B cell (primary cell): Measurements from ENCODE around the gene KRT4. TPM values are rescaled to one million over a fixed set of nuclear protein-coding genes. Genes with fewer than 3 reads are reported as not detected.

Experiments used
- ATAC-seq: fragments of 200-7000 bp; cut with Tn5 transposase; one replicate; pipeline ENCODE4 v1.10.0; 2021; ENCODE audit warnings: low read depth, mild to moderate bottlenecking, moderate number of reproducible peaks, moderate library complexity
- CTCF ChIA-PET: fragments of 350-600 bp; sonication (Branson Sonifier 250); formaldehyde crosslinking; loops from one replicate; lab custom pipeline; 2021; ENCODE audit warnings: antibody characterized with exemption, inconsistent platforms; lab: Charles Lee
- POLR2A ChIA-PET: fragments of 350-600 bp; sonication (Branson Sonifier 250); formaldehyde crosslinking; loops from one replicate; lab custom pipeline; 2021; ENCODE audit warnings: antibody characterized with exemption; lab: Charles Lee
- DNase-seq: peaks from one replicate; pipeline ENCODE4 v3.0.0; 2013
- H2AFZ ChIP-seq: 2 replicates; pipeline ENCODE4 v1.6.1; 2012; ENCODE audit warnings: mild to moderate bottlenecking, low read depth, low read length; ENCODE audit not compliant: insufficient read depth, poor library complexity, severe bottlenecking
- H3K27ac ChIP-seq, 2 donors: 1 replicate in 1 of 2; 2 replicates in 1 of 2; pipeline ENCODE4 v1.5.1; 2012 to 2013; ENCODE audit warnings: low read length in 2 of 2, mild to moderate bottlenecking in 2 of 2, moderate library complexity in 1 of 2
- H3K27me3 ChIP-seq, 4 experiments: fragments of 200-600 bp in 1 of 4; sonication (generic) in 1 of 4; replicated peaks in 1 of 4; 1 replicate in 2 of 4; 2 replicates in 2 of 4; pipeline versions ENCODE4 v1.6.1 to v1.7.0; 2013 to 2016; ENCODE audit warnings: low read length in 3 of 4, mild to moderate bottlenecking in 2 of 4, mixed read lengths in 1 of 4, moderate library complexity in 1 of 4; ENCODE audit not compliant: insufficient read depth in 4 of 4, control insufficient read depth in 3 of 4; ENCODE audit errors: control extremely low read depth in 1 of 4
- H3K36me3 ChIP-seq, 2 experiments: replicated peaks in 1 of 2; 1 replicate in 1 of 2; 2 replicates in 1 of 2; pipeline versions ENCODE4 v1.6.1 to v1.7.1; 2013; ENCODE audit warnings: low read length in 1 of 2; ENCODE audit not compliant: insufficient read depth in 2 of 2, control insufficient read depth in 1 of 2; ENCODE audit errors: control extremely low read depth in 1 of 2, extremely low read depth in 1 of 2
- H3K4me1 ChIP-seq, 2 donors: fragments of 200-600 bp in 1 of 2; sonication (generic) in 1 of 2; 1 replicate in 1 of 2; 2 replicates in 1 of 2; pipeline versions ENCODE4 v1.5.1 to v1.6.1; 2013 to 2017; ENCODE audit warnings: low read length in 2 of 2; ENCODE audit not compliant: control insufficient read depth in 2 of 2, insufficient read depth in 2 of 2
- H3K4me2 ChIP-seq: replicated peaks from 2 replicates; pipeline ENCODE3; 2012; ENCODE audit warnings: mild to moderate bottlenecking, low read depth, low read length; ENCODE audit not compliant: poor library complexity, severe bottlenecking
- H3K4me3 ChIP-seq, 5 experiments: fragments of 200-600 bp in 1 of 5; sonication (generic) in 1 of 5; 1 replicate in 3 of 5; 2 replicates in 2 of 5; pipeline versions ENCODE4 v1.5.1 to v1.7.0; 2011 to 2016; ENCODE audit warnings: low read length in 4 of 5, mild to moderate bottlenecking in 4 of 5, low read depth in 2 of 5, control low read depth in 1 of 5, moderate library complexity in 1 of 5; ENCODE audit not compliant: insufficient read depth in 1 of 5; ENCODE audit errors: control extremely low read depth in 1 of 5, extremely low read depth in 1 of 5
- H3K79me2 ChIP-seq: fragments of 200-600 bp; sonication (generic); one replicate; pipeline ENCODE4 v1.6.0; 2016; ENCODE audit warnings: low read length; ENCODE audit not compliant: control insufficient read depth, insufficient read depth
- H3K9ac ChIP-seq: fragments of 200-600 bp; sonication (generic); 2 replicates; pipeline ENCODE4 v1.6.1; 2017; ENCODE audit warnings: mild to moderate bottlenecking, low read length, moderate library complexity
- H3K9me3 ChIP-seq, 3 donors: one replicate each; pipeline versions ENCODE4 v1.6.1 to v1.7.1; 2013; ENCODE audit warnings: low read length in 2 of 3; ENCODE audit not compliant: control insufficient read depth in 2 of 3, insufficient read depth in 1 of 3; ENCODE audit errors: control extremely low read depth in 1 of 3
- H4K20me1 ChIP-seq: 2 replicates; pipeline ENCODE4 v1.6.0; 2012; ENCODE audit warnings: mild to moderate bottlenecking, low read length; ENCODE audit not compliant: insufficient read depth, control insufficient read depth, poor library complexity, severe bottlenecking
- H3K27ac Mint-ChIP-seq: one replicate; pipeline ENCODE4 v1.8.0; 2021; ENCODE audit warnings: mixed read lengths
- H3K27me3 Mint-ChIP-seq: one replicate; pipeline ENCODE4 v1.8.0; 2021; ENCODE audit warnings: mixed read lengths
- H3K4me1 Mint-ChIP-seq: one replicate; pipeline ENCODE4 v1.8.0; 2021; ENCODE audit warnings: mixed read lengths
- H3K4me3 Mint-ChIP-seq: one replicate; pipeline ENCODE4 v1.8.0; 2021; ENCODE audit warnings: mixed read lengths
- H3K9me3 Mint-ChIP-seq: one replicate; pipeline ENCODE4 v1.8.0; 2022; ENCODE audit warnings: mixed read lengths; ENCODE audit not compliant: insufficient read depth
- EZH2 ChIP-seq: IDR thresholded peaks from 2 replicates; pipeline ENCODE4 v1.6.1; 2012; ENCODE audit warnings: borderline replicate concordance, low read depth, mild to moderate bottlenecking, moderate library complexity, low read length; ENCODE audit not compliant: insufficient read depth, poor library complexity, severe bottlenecking
- WGBS: methylation state at CpG from one replicate; pipeline ENCODE4 v1.1.5; 2013; ENCODE audit warnings: missing lambda C conversion rate; ENCODE audit not compliant: insufficient coverage; 5-methylcytosine and 5-hydroxymethylcytosine counted together
- intact Hi-C: fragments of 100-400 bp; cut with micrococcal nuclease; formaldehyde crosslinking; loops from one replicate; pipeline ENCODE4 v1.10.0; 2022
- polyA plus RNA-seq: library from polyadenylated mRNA; depleted of rRNA; stranded (reverse); fragments of >200 nt; gene quantifications from 2 replicates; pipeline ENCODE4 v1.2.3, GENCODE V29; 2012
- total RNA-seq, 2 donors: library from RNA; stranded (reverse); fragments of 120-200 nt in 1 of 2; gene quantifications; 1 replicate in 1 of 2; 2 replicates in 1 of 2; pipeline versions ENCODE4 v1.2.3 to v1.2.4, GENCODE V29; 2013 to 2022
- TF ChIP-seq, protein P1 (sequence below): fragments of 200-600 bp; IDR thresholded peaks from one replicate; pipeline ENCODE4 v1.8.0; 2022; ENCODE audit warnings: antibody characterized with exemption, mild to moderate bottlenecking

Gene KRT4
- total and polyA plus RNA-seq, 2 donors (not counting 1 experiment from before 2014, with no cell fraction given), result not detected

DNA sequence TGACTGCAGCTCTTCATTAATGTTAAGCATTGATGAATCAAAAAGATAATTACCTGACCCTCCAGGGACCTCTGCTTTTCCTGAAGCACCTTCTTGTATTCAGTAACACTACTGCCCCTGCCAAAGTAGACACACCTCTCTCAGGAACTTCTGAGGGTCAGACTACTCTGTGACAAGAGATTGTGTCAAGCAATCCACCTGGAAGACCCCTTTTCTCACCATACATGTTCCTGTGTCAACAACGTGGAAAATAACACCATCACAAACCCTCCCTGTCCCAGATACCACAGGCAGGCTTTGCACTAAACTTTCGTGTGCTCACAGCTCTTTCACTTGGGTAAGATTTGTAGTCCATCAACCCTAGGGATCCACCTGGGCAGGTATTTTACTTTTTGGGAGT lies 49.9 kb downstream of the KRT4 start:
- H3K4me1 Mint-ChIP-seq, result no peaks in the 10 kb centered on the region
- ATAC-seq, result no peak
- ChIA-PET POLR2A (no interaction called here), CTCF (no interaction called here)
- Histone ChIP-seq H3K4me3 (no peak overlapping the region), H3K27ac (no peak overlapping the region), H3K9ac (no peak overlapping the region), H3K27me3 (peaks cover 0 to 11% (median 0%) of the 10 kb centered on the region in 4 experiments), H3K9me3 (peaks cover 0 to 24% (median 16%) of the 10 kb centered on the region in 3 donors), H2AFZ (no peak overlapping the region), H4K20me1 (no peaks in the 10 kb centered on the region), H3K4me2 (no peak overlapping the region), H3K4me1 (no peaks in the 10 kb centered on the region), H3K79me2 (no peaks in the 10 kb centered on the region), H3K36me3 (no peaks in the 10 kb centered on the region)
- H3K4me3 Mint-ChIP-seq, result no peak overlapping the region
- no peaks in the 10 kb centered on the region for H3K9me3 Mint-ChIP-seq
- WGBS, result 100% methylated on average over 1 of the region's 2 CpGs
- no peak overlapping the region for H3K27ac Mint-ChIP-seq
- no peak for DNase-seq
- H3K27me3 Mint-ChIP-seq, result peaks cover 6% of the 10 kb centered on the region
- TF ChIP-seq, protein P1, sequence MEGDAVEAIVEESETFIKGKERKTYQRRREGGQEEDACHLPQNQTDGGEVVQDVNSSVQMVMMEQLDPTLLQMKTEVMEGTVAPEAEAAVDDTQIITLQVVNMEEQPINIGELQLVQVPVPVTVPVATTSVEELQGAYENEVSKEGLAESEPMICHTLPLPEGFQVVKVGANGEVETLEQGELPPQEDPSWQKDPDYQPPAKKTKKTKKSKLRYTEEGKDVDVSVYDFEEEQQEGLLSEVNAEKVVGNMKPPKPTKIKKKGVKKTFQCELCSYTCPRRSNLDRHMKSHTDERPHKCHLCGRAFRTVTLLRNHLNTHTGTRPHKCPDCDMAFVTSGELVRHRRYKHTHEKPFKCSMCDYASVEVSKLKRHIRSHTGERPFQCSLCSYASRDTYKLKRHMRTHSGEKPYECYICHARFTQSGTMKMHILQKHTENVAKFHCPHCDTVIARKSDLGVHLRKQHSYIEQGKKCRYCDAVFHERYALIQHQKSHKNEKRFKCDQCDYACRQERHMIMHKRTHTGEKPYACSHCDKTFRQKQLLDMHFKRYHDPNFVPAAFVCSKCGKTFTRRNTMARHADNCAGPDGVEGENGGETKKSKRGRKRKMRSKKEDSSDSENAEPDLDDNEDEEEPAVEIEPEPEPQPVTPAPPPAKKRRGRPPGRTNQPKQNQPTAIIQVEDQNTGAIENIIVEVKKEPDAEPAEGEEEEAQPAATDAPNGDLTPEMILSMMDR, result no peak
- no peak for TF ChIP-seq EZH2
- intact Hi-C loops, result no loop called here

DNA sequence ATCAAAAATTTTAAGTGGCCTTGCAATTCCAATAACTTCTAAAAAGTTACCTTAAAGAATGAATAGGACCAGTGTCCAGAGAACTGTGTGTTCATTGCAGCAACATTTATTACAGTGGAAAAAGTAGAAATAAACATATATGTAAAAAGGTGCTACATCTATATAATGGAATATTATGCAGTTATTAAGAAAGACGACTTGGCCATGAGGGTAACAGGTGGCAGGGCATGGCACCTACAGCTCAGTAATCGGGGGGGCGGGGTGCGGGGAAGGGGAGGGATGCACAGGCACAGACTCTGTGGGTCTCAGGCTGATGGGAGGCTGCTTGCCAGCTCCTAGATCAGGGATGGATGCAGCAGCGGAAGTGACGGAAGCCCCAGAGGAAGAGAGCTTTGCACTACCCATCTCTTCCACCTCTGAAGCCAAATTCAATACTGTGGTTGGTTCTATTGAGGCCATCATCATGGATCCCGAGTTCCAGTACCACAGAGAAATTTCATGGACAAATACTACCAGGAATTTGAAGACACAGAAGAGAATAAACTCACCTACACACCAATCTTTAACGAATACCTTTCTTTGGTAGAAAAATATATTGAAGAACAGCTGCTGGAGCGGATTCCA lies 50.8 kb downstream of the KRT4 start:
- 78% methylated on average over 5 of the region's 9 CpGs for WGBS
- peaks cover 10% of the 10 kb centered on the region for H3K27me3 Mint-ChIP-seq
- Histone ChIP-seq H3K4me1 (no peaks in the 10 kb centered on the region), H3K27ac (no peak overlapping the region), H3K79me2 (no peaks in the 10 kb centered on the region), H3K36me3 (no peaks in the 10 kb centered on the region), H3K27me3 (peaks cover 0 to 11% (median 0%) of the 10 kb centered on the region in 4 experiments), H3K4me2 (no peak overlapping the region), H3K4me3 (no peak overlapping the region), H4K20me1 (no peaks in the 10 kb centered on the region), H2AFZ (no peak overlapping the region), H3K9ac (no peak overlapping the region), H3K9me3 (peaks cover 0 to 24% (median 16%) of the 10 kb centered on the region in 3 donors)
- ChIA-PET POLR2A (no interaction called here), CTCF (no interaction called here)
- TF ChIP-seq EZH2, result no peak
- TF ChIP-seq, protein P1, result no peak
- peaks cover 3% of the 10 kb centered on the region for H3K9me3 Mint-ChIP-seq
- ATAC-seq (no peak), DNase-seq (no peak)
- intact Hi-C loops, result no loop called here
- H3K27ac Mint-ChIP-seq, result no peak overlapping the region
- no peak overlapping the region for H3K4me3 Mint-ChIP-seq
- no peaks in the 10 kb centered on the region for H3K4me1 Mint-ChIP-seq
